ENCODE measurements around the gene TFAP2D.

DNA sequence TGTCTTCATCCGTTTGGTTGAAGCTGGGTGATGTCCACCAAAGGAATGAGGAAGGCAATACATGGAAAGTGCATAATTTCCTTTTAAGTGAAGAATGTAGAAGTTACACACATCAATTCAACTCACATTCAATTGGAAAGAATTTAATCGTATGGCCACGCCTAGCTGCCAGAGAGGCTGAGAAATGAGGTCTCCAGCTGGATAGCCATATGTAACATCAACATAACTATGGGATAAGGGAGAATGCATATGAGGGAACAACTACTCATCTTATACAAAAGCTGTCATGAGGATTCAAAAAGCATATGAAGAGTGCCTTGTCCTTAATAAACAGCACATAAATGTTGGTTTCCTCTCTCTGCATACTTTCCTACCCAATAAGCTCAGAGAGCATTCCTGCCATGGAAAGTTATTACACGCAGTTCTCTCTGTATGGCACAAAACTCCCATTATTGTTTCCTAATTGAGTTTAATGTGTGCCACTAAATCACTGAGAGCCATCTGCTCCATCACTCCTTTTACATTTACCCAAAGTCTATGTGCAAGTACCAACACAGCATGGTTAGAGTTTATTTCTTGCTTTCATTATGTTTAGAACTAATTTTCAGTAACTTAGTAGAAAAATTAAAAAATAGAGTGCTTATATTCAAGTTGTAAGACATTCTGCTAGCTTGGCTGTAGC lies 21.4 kb upstream of the TFAP2D start:
- TF ChIP-seq, protein P1, sequence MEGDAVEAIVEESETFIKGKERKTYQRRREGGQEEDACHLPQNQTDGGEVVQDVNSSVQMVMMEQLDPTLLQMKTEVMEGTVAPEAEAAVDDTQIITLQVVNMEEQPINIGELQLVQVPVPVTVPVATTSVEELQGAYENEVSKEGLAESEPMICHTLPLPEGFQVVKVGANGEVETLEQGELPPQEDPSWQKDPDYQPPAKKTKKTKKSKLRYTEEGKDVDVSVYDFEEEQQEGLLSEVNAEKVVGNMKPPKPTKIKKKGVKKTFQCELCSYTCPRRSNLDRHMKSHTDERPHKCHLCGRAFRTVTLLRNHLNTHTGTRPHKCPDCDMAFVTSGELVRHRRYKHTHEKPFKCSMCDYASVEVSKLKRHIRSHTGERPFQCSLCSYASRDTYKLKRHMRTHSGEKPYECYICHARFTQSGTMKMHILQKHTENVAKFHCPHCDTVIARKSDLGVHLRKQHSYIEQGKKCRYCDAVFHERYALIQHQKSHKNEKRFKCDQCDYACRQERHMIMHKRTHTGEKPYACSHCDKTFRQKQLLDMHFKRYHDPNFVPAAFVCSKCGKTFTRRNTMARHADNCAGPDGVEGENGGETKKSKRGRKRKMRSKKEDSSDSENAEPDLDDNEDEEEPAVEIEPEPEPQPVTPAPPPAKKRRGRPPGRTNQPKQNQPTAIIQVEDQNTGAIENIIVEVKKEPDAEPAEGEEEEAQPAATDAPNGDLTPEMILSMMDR (tag by site-specific recombination; IDR thresholded peaks at IDR 0.05), result no peak
- TF ChIP-seq YY1 (tag by site-specific recombination; IDR thresholded peaks at IDR 0.05), result no peak
- no peak for TF ChIP-seq ZNF830 (tag by site-specific recombination; IDR thresholded peaks at IDR 0.05; ENCODE audit: low read depth)
- TF ChIP-seq ZNF677 (tag by site-specific recombination; IDR thresholded peaks at IDR 0.05), result no peak
- no peak for TF ChIP-seq GLI4 (tag by site-specific recombination; IDR thresholded peaks at IDR 0.05)
- TF ChIP-seq ZNF169 (tag by site-specific recombination; IDR thresholded peaks at IDR 0.05), result no peak
- no peak for TF ChIP-seq ZNF585B (tag by site-specific recombination; IDR thresholded peaks at IDR 0.05)
- no peak for TF ChIP-seq ZNF558 (tag by site-specific recombination; IDR thresholded peaks at IDR 0.05)
- no peak for TF ChIP-seq SP2 (tag by site-specific recombination; IDR thresholded peaks at IDR 0.05)
- no peak for TF ChIP-seq PRDM1 (tag by site-specific recombination; IDR thresholded peaks at IDR 0.05)
- no peak for TF ChIP-seq ZNF121 (tag by site-specific recombination; IDR thresholded peaks at IDR 0.05)
- TF ChIP-seq WT1 (tag by site-specific recombination; IDR thresholded peaks at IDR 0.05), result no peak
- TF ChIP-seq, protein P2, sequence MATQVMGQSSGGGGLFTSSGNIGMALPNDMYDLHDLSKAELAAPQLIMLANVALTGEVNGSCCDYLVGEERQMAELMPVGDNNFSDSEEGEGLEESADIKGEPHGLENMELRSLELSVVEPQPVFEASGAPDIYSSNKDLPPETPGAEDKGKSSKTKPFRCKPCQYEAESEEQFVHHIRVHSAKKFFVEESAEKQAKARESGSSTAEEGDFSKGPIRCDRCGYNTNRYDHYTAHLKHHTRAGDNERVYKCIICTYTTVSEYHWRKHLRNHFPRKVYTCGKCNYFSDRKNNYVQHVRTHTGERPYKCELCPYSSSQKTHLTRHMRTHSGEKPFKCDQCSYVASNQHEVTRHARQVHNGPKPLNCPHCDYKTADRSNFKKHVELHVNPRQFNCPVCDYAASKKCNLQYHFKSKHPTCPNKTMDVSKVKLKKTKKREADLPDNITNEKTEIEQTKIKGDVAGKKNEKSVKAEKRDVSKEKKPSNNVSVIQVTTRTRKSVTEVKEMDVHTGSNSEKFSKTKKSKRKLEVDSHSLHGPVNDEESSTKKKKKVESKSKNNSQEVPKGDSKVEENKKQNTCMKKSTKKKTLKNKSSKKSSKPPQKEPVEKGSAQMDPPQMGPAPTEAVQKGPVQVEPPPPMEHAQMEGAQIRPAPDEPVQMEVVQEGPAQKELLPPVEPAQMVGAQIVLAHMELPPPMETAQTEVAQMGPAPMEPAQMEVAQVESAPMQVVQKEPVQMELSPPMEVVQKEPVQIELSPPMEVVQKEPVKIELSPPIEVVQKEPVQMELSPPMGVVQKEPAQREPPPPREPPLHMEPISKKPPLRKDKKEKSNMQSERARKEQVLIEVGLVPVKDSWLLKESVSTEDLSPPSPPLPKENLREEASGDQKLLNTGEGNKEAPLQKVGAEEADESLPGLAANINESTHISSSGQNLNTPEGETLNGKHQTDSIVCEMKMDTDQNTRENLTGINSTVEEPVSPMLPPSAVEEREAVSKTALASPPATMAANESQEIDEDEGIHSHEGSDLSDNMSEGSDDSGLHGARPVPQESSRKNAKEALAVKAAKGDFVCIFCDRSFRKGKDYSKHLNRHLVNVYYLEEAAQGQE (tag by site-specific recombination; IDR thresholded peaks at IDR 0.05), result no peak
- no peak for TF ChIP-seq ZNF140 (tag by site-specific recombination; IDR thresholded peaks at IDR 0.05)
